HG03097 (cell line): ENCODE data around the gene ZNF133.
"Not testable (repeated sequence)": the region's sequence is repeated elsewhere in the genome, so short reads cannot be mapped to it uniquely, and the experiment has no call there.

Experiments
- ATAC-seq: cut with Tn5 transposase; IDR thresholded peaks from one replicate; pipeline ENCODE4 v1.9.1; 2021; ENCODE audit not compliant: unreplicated experiment, low FRiP score

ZNF133 gene

DNA sequence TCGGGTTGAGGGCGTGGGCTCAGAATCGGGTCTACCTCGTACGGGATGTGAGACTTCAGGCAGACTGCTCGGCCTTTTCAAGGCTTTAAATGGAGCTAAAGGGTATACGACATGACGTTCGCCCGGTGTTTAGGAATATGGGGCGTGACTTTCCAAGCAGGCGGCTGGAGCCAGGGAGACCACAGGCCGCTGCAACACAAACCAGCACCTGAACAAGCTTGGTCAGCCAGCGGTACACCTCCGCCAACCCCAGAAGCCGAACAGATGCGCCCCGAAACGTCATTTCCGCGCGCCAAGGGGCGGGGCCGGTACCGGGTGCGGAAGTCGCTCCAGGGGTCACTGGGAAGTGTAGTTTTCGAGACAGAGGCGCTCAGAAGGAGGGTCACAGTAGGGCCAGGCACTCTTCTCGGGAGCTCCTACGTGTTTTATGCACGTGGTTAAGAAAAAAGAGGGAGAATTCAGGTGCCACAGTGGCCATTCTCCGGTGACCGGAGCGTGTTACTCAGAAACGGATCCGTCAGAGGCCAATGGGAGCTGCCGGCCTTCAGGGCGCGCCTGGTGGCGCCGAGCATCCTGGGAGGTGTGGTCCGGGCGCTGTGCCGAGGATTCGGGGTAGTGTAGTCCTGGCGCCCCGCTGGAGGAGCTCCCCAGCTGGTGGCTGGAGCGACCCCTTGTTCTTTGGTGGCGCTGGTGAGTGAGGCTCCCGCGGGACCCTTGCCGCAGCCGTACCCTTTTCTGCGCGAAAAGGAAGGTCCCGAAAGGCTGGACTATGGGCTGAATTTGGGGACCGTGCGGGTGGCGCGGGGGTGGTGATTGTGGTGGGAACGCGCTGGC, at the start of gene ZNF133:
Gene ZNF133 (plus strand): TSS at position 613 of the 834 bp plus-strand sequence. CDS start 17,160 bp downstream, outside the sequence.
- ATAC-seq, result peak; percentile 97

DNA sequence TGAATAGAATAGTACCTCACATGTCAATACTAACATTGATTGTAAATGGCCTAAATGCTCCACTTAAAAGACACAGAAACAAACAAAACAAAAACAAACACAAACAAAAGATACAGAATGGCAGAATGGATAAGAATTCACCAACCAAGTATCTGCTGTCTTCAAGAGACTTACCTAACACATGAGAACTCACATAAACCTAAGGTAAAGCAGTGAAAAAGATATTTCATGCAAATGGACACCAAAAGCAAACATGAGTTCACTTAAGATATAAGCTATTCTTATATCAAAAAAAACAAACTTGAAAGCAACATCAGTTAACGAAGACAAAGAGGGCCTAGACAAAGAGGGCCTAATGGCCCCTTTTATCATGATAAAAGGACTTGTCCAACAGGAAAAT, 47.3 kb upstream of the ZNF133 start:
- ATAC-seq, result no peak

DNA sequence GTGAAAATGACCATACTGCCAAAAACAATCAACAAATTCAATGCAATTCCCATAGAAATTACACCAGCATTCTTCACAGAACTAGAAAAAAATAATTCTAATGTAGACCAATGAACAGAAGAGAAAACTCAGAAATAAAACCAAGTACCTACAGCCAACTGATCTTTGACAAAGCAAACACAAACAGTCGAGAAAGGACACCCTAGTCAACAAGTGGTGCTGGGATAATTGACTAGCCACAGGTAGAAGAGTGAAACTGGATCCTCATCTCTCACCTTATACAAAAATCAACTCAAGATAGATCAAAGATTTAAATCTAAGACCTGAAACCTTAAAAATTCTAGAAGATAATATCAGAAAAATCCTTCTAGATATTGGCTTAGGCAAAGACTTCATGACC, 44.5 kb upstream of the ZNF133 start:
- ATAC-seq, result no peak

DNA sequence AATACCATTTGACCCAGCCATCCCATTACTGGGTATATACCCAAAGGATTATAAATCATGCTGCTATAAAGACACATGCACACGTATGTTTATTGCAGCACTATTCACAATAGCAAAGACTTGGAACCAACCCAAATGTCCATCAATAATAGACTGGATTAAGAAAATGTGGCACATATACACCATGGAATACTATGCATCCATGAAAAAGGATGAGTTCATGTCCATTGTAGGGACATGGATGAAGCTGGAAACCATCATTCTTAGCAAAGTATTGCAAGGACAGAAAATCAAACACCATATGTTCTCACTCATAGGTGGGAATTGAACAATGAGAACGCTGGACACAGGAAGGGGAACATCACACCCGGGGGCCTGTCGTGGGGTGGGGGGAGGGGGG, 39.8 kb upstream of the ZNF133 start:
- ATAC-seq, result not testable (repeated sequence)

DNA sequence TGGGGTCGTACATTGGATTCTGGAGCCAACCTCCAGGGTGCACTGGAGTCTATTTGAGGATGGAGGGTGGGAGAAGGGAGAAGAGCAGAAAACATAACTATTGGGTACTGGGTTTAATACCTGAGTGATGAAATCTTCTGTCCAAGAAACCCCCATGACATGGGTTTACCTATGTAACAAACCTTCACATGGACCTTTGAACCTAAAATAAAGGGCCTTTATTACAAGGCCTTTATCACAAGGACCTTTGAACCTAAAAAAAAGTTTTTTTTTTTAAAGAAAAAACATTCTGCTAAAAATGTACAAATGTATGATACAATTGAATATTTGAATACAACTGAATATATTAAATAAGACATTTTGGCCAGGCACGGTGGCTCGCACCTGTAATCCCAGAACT, 38.1 kb upstream of the ZNF133 start:
- no peak for ATAC-seq

DNA sequence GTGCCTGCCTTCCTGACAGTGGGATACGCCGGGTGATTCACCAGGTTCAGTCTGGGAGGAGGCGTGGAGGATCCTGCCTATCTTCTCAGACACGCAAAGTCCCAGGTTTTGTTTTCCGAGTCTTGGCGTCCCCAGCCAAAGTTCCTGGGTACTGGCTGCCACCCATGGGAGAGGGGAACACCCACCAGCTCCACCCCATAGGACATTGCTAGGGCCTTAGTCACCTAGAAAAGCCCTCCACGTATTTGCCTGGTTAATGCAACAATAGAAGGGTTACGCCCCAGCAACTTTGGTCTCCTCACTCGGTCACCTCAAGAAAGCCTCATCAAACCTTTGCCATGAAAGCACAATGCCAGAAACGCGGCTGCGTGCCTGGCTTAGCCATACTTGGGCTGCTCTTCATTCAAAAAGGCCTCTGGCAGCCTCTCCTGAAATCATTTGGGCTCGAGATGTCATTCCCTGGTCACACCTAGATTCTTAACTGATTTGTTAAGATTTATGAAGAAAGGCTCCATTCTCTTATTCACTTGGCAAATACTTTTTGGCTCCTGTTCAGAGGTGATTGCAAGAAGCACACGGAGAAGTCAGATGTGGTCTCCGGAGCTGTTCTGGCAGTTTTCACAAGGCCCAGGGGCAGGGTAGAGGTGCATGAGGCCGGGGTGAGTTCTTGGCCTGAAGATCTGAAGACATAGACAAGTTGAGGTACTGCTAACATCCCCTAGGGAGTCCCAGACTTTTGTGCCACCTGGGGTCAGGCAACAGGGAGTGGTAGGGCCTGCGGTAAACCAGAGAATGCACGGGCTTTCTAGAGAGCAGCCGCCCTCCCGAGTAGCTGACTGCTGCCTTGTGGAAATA, 35.5 kb upstream of the ZNF133 start:
- no peak for ATAC-seq

DNA sequence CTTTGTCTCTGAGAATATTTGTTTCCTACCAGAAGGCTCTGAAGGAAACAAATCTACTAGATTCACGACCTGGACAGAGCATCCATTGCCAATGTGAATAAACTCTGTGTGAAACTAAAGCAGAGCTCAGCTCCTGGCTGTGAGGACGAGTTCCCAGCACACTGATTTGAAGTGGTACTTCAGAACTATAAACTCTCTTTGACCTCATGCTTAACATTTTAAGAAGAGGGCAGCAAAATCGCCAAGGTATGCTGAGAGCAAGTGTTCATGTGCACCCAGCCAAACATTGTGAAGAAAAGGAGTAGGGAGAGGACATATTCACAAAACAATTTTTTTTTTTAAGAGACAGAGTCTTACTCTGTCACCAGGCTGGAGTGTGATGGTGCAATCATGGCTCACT, 33.7 kb upstream of the ZNF133 start:
- no peak for ATAC-seq

DNA sequence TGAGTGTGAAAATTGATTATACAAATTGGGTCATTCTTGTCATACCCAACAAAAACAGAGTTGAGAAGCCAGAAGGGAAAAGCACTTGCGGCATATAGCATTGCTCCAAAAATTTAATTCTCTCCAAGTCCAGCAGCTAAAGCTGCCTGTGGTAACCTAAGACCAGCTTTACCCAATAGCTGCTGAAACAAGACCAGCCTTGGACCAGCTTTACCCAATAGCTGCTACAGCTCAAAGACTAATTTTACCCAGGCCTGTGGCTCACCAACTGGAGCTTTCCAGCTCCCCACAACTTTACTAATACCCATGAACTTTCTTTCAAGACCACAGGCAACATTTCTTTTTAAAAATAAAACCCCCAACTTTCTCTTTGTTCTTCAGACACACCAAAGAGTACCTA, 32.8 kb upstream of the ZNF133 start:
- ATAC-seq, result no peak

DNA sequence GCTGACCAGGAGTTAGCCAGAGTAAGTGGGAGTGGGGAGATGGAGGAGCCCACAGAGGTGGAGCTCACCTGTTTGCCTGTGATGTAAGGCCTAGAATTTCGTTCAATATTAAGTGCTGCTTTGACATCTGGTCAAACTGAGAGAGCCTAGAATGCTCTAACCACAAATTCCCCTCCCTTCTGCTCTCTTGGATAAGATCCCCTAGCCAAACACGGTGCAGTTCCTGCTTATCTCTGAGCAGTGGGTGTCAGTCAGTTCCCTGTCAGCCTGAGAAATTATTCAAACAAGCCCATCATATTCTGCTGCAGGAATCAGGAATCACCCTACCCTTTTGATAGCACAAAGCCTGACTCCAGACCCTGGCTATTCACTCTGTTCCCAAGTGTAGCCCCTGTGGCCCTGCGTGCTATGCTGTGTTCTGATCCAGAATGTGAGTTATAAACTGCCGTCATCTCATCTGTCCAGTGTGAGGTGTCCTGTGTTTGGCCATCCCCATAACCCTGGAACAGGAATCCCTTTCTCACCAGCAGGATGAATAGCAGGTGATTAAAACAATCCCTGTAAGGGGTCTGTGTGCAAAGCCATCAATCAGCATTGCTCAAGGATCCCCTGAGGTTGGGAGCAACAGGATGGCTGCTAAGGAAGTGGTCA, 31.8 kb upstream of the ZNF133 start:
- no peak for ATAC-seq

DNA sequence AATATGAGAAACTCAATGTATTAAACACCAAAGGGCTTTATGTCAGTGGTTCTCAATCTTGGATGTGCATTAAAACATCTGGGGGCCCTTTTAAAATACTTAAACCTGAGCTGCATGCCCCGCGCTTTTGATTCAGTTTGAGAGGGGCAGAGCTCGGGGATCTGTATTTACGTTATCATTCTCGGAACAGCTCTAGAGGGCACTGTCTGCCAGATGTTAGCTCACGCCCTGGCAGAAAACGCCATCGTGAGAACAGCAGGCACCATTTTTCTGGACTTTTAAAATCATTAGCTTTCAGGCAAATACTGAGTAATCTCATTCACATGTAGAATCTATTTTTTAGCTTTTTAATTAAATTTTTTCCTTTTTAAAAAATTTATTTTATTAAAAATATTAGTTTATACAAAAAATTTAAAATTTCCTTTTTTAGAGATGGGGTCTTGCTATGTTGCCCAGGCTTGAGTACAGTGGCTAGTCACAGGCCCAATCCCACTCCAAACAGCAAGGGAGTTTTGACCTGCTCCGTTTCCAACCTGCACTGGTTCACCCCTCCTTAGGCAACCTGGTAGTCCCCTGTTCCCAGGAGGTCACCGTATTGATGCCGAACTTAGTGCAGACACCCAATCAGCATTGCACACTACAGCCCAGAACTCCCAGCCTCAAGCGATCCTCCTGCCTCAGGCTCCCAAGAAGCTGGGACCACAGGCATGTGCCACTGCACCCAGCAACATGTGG, 30.0 kb upstream of the ZNF133 start:
- no peak for ATAC-seq

DNA sequence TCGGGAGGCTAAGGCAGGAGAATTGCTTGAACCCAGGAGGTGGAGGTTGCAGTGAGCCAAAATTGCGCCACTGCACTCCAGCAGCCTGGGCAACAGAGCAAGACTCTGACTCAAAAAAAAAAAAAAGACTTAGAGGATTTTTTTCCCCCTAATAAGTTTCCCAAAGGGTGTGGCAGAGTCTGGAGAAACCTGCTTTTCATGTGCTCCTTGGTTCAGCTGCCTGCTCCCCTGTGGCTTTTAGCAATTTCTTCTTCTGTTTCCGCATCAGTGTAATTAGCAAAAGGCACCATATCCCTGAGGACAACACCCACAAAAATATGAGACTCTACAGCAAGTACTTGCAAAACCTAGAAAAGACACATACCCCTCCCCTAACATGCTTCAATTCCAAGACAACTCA, 28.6 kb upstream of the ZNF133 start:
- ATAC-seq, result no peak

DNA sequence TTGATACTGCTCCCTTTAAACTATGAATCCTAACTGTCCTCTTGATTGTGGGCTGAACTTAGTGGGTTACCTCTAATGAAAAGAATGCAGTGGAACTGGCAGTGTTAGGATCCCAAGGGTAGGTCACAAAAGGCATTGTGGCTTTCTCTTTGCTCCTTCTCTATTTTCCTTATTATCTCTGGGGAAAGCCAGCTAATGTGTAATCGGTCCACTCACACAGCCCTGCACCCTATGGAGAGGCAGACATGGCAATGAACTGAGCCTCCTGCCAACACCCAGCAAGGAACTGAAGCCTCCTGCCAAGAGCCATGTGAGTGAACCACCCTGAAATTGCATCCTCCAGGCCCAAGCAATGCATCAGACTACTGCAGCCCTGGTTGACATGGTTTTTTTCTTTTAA, 24.6 kb upstream of the ZNF133 start:
- no peak for ATAC-seq

DNA sequence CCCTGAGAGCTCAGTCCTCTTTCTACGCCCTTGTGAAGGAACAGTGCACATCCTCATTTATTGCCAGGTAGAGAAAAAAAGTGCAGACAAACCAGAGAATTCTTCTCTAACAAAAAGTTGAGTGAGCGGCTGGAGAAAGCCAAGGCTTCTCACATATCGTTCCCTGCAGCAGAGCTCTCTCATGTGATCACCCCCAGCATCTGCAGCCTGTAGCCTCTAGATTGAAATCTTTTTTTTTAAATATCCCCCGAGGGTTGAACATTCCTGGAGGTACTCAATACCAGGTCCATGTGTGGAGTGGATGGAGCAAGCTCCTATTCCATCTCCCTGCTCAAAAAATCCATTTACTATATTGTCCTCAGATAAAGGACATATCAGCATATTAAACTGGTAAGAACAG, 22.9 kb upstream of the ZNF133 start:
- ATAC-seq, result no peak

DNA sequence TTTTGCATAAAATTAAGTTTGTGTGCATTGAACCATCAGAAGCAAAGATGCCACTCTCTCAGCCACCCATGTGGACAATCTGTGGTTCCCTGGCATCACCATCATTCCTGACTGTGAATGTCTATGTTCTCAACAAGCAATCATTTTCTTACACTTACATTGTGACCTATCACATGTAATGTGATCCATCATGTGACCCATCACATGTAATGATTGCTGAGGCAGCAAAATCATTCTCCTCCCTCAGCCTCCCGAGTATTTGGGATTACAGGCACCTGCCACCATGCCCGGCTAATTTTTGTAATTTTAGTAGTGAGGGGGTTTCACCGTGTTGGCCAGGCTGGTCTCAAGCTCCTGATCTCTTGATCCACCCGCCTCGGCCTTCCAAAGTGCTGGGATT, 22.0 kb upstream of the ZNF133 start:
- ATAC-seq, result no peak

DNA sequence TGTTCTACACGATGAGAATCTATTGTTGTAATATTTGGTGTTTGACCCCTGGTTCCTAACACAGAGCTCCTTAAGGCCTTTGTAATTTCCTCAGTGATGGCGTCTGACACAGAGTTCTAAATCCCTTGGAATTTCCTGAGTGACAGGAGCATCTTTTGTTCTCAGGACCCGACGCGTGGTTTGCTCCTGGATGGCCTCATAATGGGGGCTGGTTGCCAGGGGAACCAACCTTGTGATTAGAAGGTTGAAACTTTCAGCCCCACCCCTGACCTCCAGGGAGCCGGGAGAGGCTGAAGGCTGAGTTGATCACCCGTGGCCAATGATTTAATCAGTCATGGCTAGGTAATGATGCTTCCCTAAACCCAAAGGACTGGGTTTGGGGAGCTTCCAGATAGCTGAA, 20.5 kb upstream of the ZNF133 start:
- no peak for ATAC-seq

DNA sequence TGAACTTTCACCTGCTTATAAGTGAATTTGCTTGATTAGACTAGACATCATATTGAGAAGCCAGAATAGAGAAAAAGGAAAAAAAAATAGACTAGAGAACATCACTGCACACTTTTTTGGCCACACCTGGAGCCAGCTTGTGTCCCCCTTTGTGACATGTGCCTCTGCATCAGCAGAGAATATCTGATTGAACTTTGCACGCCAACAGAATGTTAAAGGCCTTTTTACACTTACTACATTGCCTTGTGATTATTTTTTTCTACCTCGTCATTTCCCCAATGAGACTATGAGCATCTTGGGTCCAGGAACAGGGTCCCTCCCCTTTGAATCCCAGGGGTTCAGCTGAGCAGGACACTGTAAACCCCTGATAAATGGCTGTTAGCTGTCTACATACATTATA, 17.2 kb upstream of the ZNF133 start:
- ATAC-seq, result no peak

DNA sequence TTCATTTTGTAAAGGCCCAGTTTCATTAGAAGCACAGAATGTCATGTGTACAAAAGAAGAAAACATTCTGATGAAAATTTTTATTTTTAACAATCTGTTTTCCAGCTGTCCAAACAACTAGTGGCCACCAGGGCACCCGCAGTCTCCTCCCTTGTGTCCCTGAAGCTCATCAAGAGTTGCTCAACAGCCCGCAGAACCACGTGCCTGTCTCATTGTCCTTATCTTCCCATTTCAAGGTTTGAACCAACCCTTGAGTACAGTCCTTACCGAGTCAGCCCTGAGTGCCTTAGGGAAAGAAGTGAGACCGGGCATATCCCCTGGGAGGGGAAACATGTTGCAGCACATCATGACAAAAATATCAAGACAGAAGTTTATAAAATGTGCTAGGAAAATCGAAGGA, 15.9 kb upstream of the ZNF133 start:
- no peak for ATAC-seq

DNA sequence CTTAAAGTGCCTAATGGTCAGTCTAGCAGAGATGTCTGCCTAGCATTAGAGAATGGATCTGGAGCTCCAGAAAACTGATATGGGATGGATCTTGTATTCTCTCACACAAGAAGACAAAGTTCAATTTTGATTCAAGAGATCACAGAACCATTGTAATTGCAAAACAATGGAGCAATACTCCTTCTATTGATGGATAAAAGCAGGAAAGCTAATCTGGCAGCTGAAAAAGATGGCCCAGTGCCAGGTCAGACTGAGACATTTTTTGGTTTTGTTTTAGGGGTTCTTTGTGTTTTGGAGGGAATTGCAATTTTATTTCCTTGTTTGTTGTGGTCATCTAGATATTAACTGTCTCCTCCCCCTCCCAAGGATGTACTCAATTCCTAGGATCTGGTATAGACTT, 14.6 kb upstream of the ZNF133 start:
- ATAC-seq, result no peak

DNA sequence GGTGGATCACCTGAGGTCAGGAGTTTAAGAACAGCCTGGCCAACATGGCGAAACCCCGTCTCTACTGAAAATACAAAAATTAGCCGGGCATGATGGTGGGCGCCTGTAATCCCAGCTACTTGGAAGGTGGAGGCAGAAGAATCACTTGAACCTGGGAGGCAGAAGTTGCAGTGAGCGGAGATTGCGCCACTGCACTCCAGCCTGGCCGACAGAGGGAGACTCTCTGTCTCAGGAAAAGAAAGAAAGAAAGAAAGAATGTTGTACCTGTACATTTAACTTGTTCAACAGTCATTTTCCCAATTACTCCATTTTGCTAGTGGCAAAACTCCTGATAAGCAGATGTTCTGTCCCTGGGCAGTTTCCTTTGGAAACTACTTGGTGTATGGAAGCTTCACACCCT, 12.4 kb upstream of the ZNF133 start:
- ATAC-seq, result not testable (repeated sequence)

DNA sequence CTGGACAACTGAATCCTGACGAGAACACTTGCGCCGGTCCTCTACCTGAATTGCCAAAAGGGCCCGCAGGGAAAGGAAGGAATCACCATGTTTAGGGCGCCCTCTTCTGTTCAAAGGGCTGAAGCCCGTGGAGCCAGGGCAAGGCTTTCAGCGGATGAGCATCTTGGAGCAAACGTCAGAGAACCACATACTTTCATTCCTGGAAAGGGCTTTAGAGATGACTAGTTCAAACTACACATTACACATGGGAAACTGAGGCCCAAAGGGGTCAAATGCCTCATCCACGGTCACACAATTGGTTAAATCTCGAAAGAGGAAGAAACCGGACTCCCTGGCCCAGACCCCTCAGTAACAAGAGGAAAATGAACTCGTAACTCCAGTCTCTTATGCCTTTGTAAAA, 11.5 kb upstream of the ZNF133 start:
- no peak for ATAC-seq

DNA sequence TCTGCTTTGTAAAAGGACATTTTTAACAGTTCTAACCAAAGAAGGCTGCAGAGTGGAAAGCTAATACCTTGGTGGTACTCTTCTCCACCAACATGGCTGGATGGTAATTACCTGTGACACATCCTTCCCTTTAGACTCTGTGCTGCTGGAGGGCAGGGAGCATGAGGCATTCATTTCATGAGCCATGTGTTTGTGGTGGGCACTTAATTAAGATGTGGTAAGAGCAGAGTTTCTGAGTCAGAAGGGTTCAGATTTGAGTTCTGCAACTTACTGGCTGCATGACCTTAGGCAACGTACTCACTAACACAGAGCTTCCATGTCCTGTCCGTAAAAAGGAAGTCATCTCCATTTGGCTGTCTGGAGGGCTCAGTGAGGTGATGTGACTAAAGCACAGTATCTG, 9.1 kb upstream of the ZNF133 start:
- no peak for ATAC-seq
